CD4-positive, alpha-beta T cell (primary cell): ENCODE results near the gene GIPC1. TPM values are rescaled to one million over a fixed set of nuclear protein-coding genes. Genes with fewer than 3 reads are reported as not detected.
"Not testable (repeated sequence)": the region's sequence is repeated elsewhere in the genome, so short reads cannot be mapped to it uniquely, and the experiment has no call there.

Experiments used
- ATAC-seq: fragments of 200-7000 bp; cut with Tn5 transposase; one replicate; pipeline ENCODE4 v1.10.0; 2022; ENCODE audit warnings: mild to moderate bottlenecking; ENCODE audit not compliant: poor library complexity
- CTCF ChIA-PET: fragments of 350-600 bp; sonication (Branson Sonifier 250); formaldehyde crosslinking; loops from one replicate; lab custom pipeline; 2021; ENCODE audit warnings: antibody characterized with exemption, inconsistent platforms; lab: Charles Lee
- POLR2A ChIA-PET: fragments of 350-600 bp; sonication (Branson Sonifier 250); formaldehyde crosslinking; loops from one replicate; lab custom pipeline; 2021; ENCODE audit warnings: antibody characterized with exemption, inconsistent platforms; lab: Charles Lee
- DNase-seq, 14 experiments: peaks; one replicate each; pipeline ENCODE4 v3.0.0-alpha.2; 2013 to 2020; ENCODE audit warnings: mixed read lengths in 2 of 14
- H3K27ac ChIP-seq, 2 donors: one replicate each; pipeline versions ENCODE4 v1.5.1 to v1.7.0; 2013; ENCODE audit warnings: low read length in 2 of 2, low read depth in 1 of 2, mild to moderate bottlenecking in 1 of 2
- H3K27me3 ChIP-seq, 2 experiments: 1 replicate in 1 of 2; 2 replicates in 1 of 2; pipeline versions ENCODE4 v1.6.1 to v1.7.0; 2013; ENCODE audit warnings: low read length in 2 of 2, control low read depth in 1 of 2, mild to moderate bottlenecking in 1 of 2, moderate library complexity in 1 of 2; ENCODE audit not compliant: insufficient read depth in 2 of 2, control insufficient read depth in 1 of 2
- H3K36me3 ChIP-seq: one replicate; pipeline ENCODE4 v1.6.1; 2013; ENCODE audit warnings: low read length, control low read depth; ENCODE audit not compliant: insufficient read depth
- H3K4me1 ChIP-seq: one replicate; pipeline ENCODE4 v1.6.1; 2013; ENCODE audit warnings: low read length, control low read depth; ENCODE audit not compliant: insufficient read depth
- H3K4me3 ChIP-seq: one replicate; pipeline ENCODE4 v1.5.1; 2013; ENCODE audit warnings: mild to moderate bottlenecking, low read length, moderate library complexity
- H3K9me3 ChIP-seq, 2 experiments: 1 replicate in 1 of 2; 2 replicates in 1 of 2; pipeline versions ENCODE4 v1.6.1 to v1.7.0; 2013; ENCODE audit warnings: low read length in 2 of 2, mild to moderate bottlenecking in 2 of 2, control low read depth in 1 of 2, moderate library complexity in 1 of 2; ENCODE audit not compliant: control insufficient read depth in 1 of 2, insufficient read depth in 1 of 2
- H3K27ac Mint-ChIP-seq: one replicate; pipeline ENCODE4 v1.8.0; 2020; ENCODE audit warnings: mixed read lengths
- H3K27me3 Mint-ChIP-seq: one replicate; pipeline ENCODE4 v1.8.0; 2021; ENCODE audit warnings: mixed read lengths
- H3K36me3 Mint-ChIP-seq: one replicate; pipeline ENCODE4 v1.8.0; 2021; ENCODE audit warnings: low read depth, mixed read lengths
- H3K4me1 Mint-ChIP-seq: one replicate; pipeline ENCODE4 v1.8.0; 2021; ENCODE audit warnings: low read depth, mixed read lengths
- H3K4me3 Mint-ChIP-seq: one replicate; pipeline ENCODE4 v1.8.0; 2020; ENCODE audit warnings: mild to moderate bottlenecking, mixed read lengths
- H3K9me3 Mint-ChIP-seq: one replicate; pipeline ENCODE4 v1.8.0; 2020; ENCODE audit warnings: mixed read lengths
- intact Hi-C, 2 experiments: fragments of 100-400 bp; cut with DNase I in 1 of 2; cut with micrococcal nuclease in 1 of 2; formaldehyde crosslinking; loops; one replicate each; pipeline versions ENCODE4 v1.15.1 to v1.9.0; 2023 to 2025; cut with DNase I, micrococcal nuclease
- total RNA-seq, 174 experiments: library from RNA in 2 of 174; stranded (reverse) in 2 of 174; gene quantifications; one replicate each; pipeline ENCODE4 v1.2.3 and lab custom pipeline; 2021 to 2026
- TF ChIP-seq, protein P1 (sequence below): fragments of 200-600 bp; IDR thresholded peaks from one replicate; pipeline ENCODE4 v1.8.0; 2022; ENCODE audit warnings: antibody characterized with exemption, mild to moderate bottlenecking

The GIPC1 gene
- total RNA-seq, 2 experiments from 2014 or later: 17.8 to 21.0 TPM

DNA sequence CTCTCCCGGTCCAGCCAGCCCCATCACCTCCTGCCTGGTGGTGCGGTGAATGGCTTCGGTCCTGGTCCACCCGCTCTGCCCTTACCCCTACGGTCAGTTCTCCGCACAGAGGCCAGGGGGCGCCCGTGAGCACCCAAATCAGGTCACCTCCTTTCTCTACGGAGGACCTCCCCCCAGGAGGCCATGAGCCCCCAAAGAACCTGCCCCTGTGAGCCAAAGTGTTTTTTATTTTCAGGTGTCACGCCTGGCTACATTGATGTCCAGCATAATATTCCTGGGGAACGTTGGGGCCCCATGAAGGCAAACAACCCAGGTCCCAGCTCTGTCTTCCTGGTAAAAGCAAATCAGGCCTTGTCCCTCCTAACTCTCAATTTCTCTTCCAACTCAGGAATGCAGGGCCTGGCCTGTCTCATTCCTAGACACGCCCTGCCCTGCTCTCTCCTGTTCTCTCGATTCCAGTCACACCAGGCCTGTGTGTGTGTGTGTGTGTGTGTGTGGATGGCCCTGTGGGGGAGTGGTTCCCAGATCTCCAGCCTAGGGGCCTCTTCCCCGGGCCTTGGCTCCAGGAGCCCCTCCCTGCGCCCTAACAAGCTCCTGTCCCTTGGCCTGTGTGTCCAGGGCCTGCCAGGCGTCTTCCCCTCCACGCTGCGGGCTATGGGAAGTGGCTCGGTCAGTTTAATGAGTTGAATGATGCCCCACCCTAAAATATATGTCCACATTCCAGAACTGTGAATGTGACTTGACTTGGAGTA is 9.7 kb upstream of the GIPC1 start:
- H3K4me1 Mint-ChIP-seq: peaks cover 70% of the 10 kb centered on the region
- Histone ChIP-seq H3K27ac (peak overlapping the region; percentile 50 to 68), H3K4me1 (peaks cover 53% of the 10 kb centered on the region), H3K4me3 (no peak overlapping the region), H3K27me3 (no peaks in the 10 kb centered on the region), H3K36me3 (no peaks in the 10 kb centered on the region), H3K9me3 (no peaks in the 10 kb centered on the region)
- ChIA-PET POLR2A (interaction anchor here (1.4 to 10.0 kb wide), 10 partner anchors 8 to 414 kb away, joined by 3 to 430 read pairs (median 11); partner anchors contain the start of genes DNAJB1, GIPC1 and TECR), CTCF (interaction anchor here (0.7 to 3.9 kb wide), 7 partner anchors 10 to 370 kb away, joined by 3 to 29 read pairs (median 7); partner anchors contain the start of genes ASF1B, DNAJB1 and GIPC1)
- no peaks in the 10 kb centered on the region for H3K36me3 Mint-ChIP-seq
- peak; percentile 42 for ATAC-seq
- TF ChIP-seq, protein P1, sequence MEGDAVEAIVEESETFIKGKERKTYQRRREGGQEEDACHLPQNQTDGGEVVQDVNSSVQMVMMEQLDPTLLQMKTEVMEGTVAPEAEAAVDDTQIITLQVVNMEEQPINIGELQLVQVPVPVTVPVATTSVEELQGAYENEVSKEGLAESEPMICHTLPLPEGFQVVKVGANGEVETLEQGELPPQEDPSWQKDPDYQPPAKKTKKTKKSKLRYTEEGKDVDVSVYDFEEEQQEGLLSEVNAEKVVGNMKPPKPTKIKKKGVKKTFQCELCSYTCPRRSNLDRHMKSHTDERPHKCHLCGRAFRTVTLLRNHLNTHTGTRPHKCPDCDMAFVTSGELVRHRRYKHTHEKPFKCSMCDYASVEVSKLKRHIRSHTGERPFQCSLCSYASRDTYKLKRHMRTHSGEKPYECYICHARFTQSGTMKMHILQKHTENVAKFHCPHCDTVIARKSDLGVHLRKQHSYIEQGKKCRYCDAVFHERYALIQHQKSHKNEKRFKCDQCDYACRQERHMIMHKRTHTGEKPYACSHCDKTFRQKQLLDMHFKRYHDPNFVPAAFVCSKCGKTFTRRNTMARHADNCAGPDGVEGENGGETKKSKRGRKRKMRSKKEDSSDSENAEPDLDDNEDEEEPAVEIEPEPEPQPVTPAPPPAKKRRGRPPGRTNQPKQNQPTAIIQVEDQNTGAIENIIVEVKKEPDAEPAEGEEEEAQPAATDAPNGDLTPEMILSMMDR: peak; percentile 85
- intact Hi-C loops: loop anchor here (1.0 to 2.0 kb wide), 3 partner anchors 17 to 46 kb away; partner anchors contain the start of gene TECR (in 1 of the 2)
- H3K27ac Mint-ChIP-seq: peak overlapping the region; percentile 96
- no peaks in the 10 kb centered on the region for H3K9me3 Mint-ChIP-seq
- no peaks in the 10 kb centered on the region for H3K27me3 Mint-ChIP-seq
- peak overlapping the region; percentile 66 for H3K4me3 Mint-ChIP-seq
- DNase-seq: peak; percentile 63 to 85 (median 70)

GRCh38 chr19:14504575-14504974 is 8.6 kb upstream of the GIPC1 start:
- ATAC-seq: not testable (repeated sequence)

DNA sequence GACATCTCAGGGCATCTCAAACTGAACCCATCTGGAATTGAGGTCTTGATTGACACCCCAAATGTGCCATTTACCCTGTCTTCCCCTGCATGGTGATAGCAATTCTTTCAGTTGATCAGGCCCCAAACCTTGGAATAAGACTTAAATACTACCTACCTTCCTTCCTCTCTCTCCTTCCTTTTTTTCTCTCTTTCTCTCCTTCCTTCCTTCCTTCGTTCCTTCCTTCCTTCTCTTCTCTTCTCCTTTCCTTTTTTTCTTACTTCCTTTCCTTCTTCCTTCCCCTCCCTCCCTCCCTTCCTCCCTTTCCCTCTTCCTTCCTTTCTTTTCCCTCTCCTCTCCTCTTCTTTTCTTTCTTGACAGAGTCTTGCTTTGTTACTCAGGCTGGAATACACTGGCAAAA is 7.4 kb upstream of the GIPC1 start:
- no peak overlapping the region for H3K27ac Mint-ChIP-seq
- peaks cover 53% of the 10 kb centered on the region for H3K4me1 Mint-ChIP-seq

More at GRCh38 chr19:14504575-14504974, 8.6 kb upstream of the GIPC1 start:
- POLR2A ChIA-PET: interaction anchor here (1.1 to 10.0 kb wide), 6 partner anchors 8 to 52 kb away, joined by 3 to 430 read pairs (median 42); partner anchors contain the start of genes DNAJB1, GIPC1 and TECR
- H3K4me3 ChIP-seq, intact Hi-C loops, H3K27me3 ChIP-seq, H3K9me3 ChIP-seq, H3K27me3 Mint-ChIP-seq, H3K4me3 Mint-ChIP-seq, H3K36me3 ChIP-seq, DNase-seq, H3K27ac ChIP-seq, H3K36me3 Mint-ChIP-seq, H3K9me3 Mint-ChIP-seq: not testable (repeated sequence)
- peaks cover 53% of the 10 kb centered on the region for H3K4me1 ChIP-seq
- Mint-ChIP-seq H3K4me1 (peaks cover 62% of the 10 kb centered on the region), H3K27ac (peak overlapping the region; percentile 96)
- CTCF ChIA-PET: interaction anchor here (0.9 to 3.9 kb wide), 7 partner anchors 9 to 368 kb away, joined by 3 to 29 read pairs (median 4); partner anchors contain the start of genes ASF1B, DNAJB1 and GIPC1

More for the DNA sequence above, 7.4 kb upstream of the GIPC1 start:
- CTCF ChIA-PET: interaction anchor here (1.0 to 1.7 kb wide), 2 partner anchors 33 to 53 kb away, joined by 4 read pairs; no protein-coding TSS in a partner anchor
- Mint-ChIP-seq H3K36me3 (no peaks in the 10 kb centered on the region), H3K27me3 (no peaks in the 10 kb centered on the region), H3K4me3 (no peak overlapping the region), H3K9me3 (no peaks in the 10 kb centered on the region)
- TF ChIP-seq, protein P1: no peak
- DNase-seq (no peak), ATAC-seq (no peak)
- POLR2A ChIA-PET: interaction anchor here (0.7 to 10.0 kb wide), 6 partner anchors 7 to 68 kb away, joined by 3 to 430 read pairs (median 42); partner anchors contain the start of genes DNAJB1, GIPC1, NDUFB7 and TECR
- no peaks in the 10 kb centered on the region for H3K9me3 ChIP-seq
- intact Hi-C loops: no loop called here
- H3K27ac ChIP-seq: no peak overlapping the region
- no peak overlapping the region for H3K4me3 ChIP-seq
- peaks cover 42% of the 10 kb centered on the region for H3K4me1 ChIP-seq
- no peaks in the 10 kb centered on the region for H3K27me3 ChIP-seq
- no peaks in the 10 kb centered on the region for H3K36me3 ChIP-seq
